Duodenal mucosa (tissue), 2 donors: ENCODE results near the gene MGP.

Source experiments
- H3K27ac ChIP-seq: one replicate; pipeline ENCODE4 v1.7.0; 2013; ENCODE audit warnings: low read depth, low read length
- H3K27me3 ChIP-seq, 2 donors: one replicate each; pipeline ENCODE4 v1.7.0; 2013; ENCODE audit warnings: low read length in 2 of 2, control low read depth in 1 of 2; ENCODE audit not compliant: insufficient read depth in 2 of 2, control insufficient read depth in 1 of 2
- H3K36me3 ChIP-seq, 2 donors: one replicate each; pipeline ENCODE4 v1.7.0; 2013; ENCODE audit warnings: low read length in 2 of 2, control low read depth in 1 of 2; ENCODE audit not compliant: insufficient read depth in 2 of 2, control insufficient read depth in 1 of 2
- H3K4me1 ChIP-seq, 2 donors: one replicate each; pipeline ENCODE4 v1.7.0; 2013; ENCODE audit warnings: low read length in 2 of 2, control low read depth in 1 of 2; ENCODE audit not compliant: insufficient read depth in 2 of 2, control insufficient read depth in 1 of 2
- H3K4me3 ChIP-seq, 2 donors: one replicate each; pipeline ENCODE4 v1.7.0; 2013; ENCODE audit warnings: low read length in 2 of 2, low read depth in 1 of 2
- H3K9ac ChIP-seq, 2 donors: one replicate each; pipeline ENCODE4 v1.7.0; 2013; ENCODE audit warnings: low read length in 2 of 2, low read depth in 1 of 2
- H3K9me3 ChIP-seq, 2 donors: one replicate each; pipeline ENCODE4 v1.7.0; 2013; ENCODE audit warnings: low read length in 2 of 2, control low read depth in 1 of 2; ENCODE audit not compliant: control insufficient read depth in 1 of 2

The MGP gene

DNA sequence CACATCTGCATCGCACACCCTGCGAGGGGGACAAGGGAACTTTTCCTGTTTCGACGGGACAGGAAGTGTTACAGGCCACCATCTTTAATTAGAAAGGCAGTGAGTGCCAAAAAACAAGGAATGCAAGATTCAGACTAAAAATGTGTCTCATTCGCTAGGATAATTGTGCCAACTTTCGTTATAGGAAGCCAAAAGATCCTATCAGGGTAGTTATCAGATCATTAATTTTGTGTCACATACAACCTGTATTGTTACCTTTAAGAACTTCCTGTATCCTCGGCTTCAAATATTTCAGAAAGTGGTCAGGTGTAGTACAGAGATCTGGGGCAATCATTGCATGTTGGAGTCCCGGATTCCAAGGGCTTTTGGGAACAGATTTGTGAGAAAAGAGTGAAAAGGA, 19.2 kb upstream of the MGP start:
- H3K27ac ChIP-seq: no peak overlapping the region
- H3K4me1 ChIP-seq: no peaks in the 10 kb centered on the region
- H3K4me3 ChIP-seq: no peak overlapping the region
- no peaks in the 10 kb centered on the region for H3K9me3 ChIP-seq
- no peaks in the 10 kb centered on the region for H3K36me3 ChIP-seq
- no peak overlapping the region for H3K9ac ChIP-seq
- no peaks in the 10 kb centered on the region for H3K27me3 ChIP-seq

DNA sequence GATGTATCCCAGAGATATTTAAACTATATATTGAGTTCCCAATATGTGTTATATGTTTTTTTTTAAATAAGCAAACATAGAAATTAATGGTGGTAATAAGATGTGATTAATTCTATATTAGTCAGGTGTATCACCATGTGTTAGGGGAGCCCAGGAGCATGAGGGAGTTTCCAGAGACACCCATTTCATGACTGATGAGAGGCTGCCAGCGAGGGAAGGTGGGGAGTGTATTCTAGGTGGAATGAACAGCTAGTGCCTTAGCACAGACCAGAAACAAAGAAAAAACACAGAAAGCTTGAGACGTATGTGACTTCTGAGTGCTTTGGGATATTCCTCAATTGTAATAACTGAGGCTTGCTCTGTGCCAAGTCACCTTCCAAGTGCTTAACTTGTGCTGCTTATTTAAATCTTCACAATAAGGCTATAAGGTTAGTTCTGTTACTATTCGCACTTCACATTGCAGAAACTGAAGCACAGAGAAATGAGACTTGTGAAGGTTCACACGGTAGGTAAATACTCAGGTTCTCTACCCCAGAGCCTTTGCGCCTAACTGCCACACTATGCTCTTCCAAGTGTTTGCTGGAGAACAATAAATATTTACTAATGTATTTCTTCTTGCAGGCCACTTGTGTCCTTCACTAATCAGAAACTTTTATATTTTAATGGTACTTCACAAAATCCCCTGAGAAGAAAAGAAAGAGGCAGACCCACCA, 17.9 kb upstream of the MGP start:
- Histone ChIP-seq H3K4me3 (no peak overlapping the region), H3K4me1 (no peaks in the 10 kb centered on the region), H3K27ac (no peak overlapping the region)

DNA sequence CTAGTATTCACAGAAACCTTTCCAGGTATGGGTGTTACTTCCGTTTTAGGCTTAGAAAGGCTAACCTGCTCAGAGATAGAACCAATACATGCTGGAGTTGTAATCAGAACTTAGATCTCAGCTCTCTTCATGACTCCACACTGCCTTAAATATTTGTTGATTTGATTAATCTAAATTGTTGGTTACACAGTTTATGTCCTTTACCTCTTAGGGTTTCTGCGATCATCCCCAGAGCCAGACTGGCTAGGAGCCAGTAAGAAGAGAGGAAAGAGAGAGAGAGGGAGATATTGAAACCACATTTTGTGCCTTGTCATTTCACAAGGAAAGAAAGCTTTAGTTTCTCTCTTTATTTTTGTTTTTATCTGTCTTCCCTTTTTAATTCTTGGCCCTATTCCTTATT, 16.8 kb upstream of the MGP start:
- Histone ChIP-seq H3K4me3 (no peak overlapping the region), H3K4me1 (no peaks in the 10 kb centered on the region), H3K9ac (no peak overlapping the region), H3K9me3 (no peaks in the 10 kb centered on the region), H3K36me3 (no peaks in the 10 kb centered on the region), H3K27ac (no peak overlapping the region), H3K27me3 (no peaks in the 10 kb centered on the region)

More for the DNA sequence above, 17.9 kb upstream of the MGP start:
- Histone ChIP-seq H3K9me3 (no peaks in the 10 kb centered on the region), H3K36me3 (no peaks in the 10 kb centered on the region), H3K9ac (no peak overlapping the region), H3K27me3 (no peaks in the 10 kb centered on the region)

DNA sequence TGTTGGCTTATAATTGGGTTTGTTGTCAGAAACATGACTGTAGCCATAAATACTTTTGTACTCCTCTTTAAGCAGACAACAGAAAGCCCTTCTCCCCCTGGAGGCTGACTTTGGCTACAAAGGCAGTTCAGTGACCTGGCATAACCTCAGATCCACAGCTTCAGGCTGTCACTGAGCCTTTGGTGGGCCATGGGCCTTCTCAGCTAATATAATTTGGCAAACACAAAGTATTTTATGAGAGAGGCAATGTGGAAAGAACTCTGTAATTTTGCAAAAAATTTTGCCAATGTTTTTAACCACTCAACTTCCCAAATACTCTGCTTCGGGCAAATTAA, 15.5 kb upstream of the MGP start:
- Histone ChIP-seq H3K4me3 (no peak overlapping the region), H3K9ac (no peak overlapping the region), H3K36me3 (no peaks in the 10 kb centered on the region), H3K27ac (no peak overlapping the region), H3K4me1 (no peaks in the 10 kb centered on the region), H3K27me3 (no peaks in the 10 kb centered on the region), H3K9me3 (no peaks in the 10 kb centered on the region)

DNA sequence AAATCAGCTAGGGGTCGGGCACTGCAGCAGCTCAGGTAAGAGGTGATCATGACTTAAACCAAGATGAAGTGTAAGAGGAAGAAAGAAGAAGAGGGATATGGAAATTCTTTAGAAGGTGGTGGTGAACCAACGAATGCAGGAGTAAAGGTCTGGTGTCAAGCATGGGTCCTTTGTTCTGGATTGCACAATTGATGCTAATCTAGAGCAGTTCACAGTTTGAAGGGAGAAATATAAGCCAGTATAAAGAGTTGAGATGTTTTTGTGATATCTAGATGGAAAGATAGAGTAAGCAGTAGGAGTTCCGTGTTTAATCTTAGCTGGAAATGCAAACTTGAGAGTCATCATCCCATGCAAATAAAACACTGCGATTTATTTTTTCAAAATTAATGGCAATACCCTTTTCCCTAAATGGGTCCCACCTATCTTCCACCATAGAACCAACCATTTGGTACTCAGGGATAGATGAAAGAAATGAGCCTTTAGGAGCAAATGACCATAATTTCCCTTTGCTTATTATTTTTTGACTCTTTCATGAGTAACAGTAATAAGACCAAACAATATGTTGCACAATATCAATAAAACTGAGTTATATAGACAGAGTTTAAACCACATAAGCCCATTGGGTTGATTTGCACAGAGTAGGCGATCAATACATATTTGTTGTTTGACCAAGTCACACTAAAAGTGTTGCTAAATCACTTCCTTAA, 15.0 kb upstream of the MGP start:
- H3K27ac ChIP-seq: no peak overlapping the region
- no peaks in the 10 kb centered on the region for H3K36me3 ChIP-seq
- H3K4me1 ChIP-seq: no peaks in the 10 kb centered on the region
- no peaks in the 10 kb centered on the region for H3K27me3 ChIP-seq
- no peak overlapping the region for H3K9ac ChIP-seq
- H3K9me3 ChIP-seq: no peaks in the 10 kb centered on the region
- H3K4me3 ChIP-seq: no peak overlapping the region

DNA sequence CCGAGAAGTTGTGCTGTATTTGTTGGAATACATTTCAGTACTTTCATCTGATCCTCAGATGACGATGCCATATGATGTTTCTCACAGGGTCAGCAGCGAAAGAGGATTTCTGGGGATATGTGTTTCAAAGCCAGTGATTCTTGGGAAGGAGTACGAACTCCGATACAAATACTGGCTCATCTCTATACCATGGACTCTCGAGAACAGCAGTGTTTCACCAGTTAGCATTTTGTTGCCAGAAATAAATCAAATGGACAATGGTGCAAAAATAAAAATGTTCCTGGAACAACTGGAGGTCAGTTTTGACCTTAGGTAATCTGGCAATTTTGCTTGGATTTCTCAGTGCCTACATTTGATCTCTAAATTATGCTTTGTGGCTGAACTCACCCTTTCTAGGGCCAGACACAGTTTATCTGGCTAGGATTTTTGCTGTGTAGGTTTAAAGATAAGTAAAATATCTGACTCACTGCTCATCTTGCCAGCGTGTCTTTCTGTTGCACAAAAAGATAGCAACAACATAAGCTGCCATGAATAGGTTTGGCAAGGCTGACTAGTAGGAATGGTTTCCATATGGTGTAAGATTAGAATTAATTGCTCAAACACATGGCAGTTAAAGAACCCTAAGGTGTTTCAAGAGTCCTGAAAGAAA, 11.0 kb upstream of the MGP start:
- no peaks in the 10 kb centered on the region for H3K27me3 ChIP-seq
- no peaks in the 10 kb centered on the region for H3K4me1 ChIP-seq
- H3K27ac ChIP-seq: no peak overlapping the region
- no peaks in the 10 kb centered on the region for H3K36me3 ChIP-seq
- no peak overlapping the region for H3K9ac ChIP-seq
- H3K4me3 ChIP-seq: no peak overlapping the region
- H3K9me3 ChIP-seq: no peaks in the 10 kb centered on the region

DNA sequence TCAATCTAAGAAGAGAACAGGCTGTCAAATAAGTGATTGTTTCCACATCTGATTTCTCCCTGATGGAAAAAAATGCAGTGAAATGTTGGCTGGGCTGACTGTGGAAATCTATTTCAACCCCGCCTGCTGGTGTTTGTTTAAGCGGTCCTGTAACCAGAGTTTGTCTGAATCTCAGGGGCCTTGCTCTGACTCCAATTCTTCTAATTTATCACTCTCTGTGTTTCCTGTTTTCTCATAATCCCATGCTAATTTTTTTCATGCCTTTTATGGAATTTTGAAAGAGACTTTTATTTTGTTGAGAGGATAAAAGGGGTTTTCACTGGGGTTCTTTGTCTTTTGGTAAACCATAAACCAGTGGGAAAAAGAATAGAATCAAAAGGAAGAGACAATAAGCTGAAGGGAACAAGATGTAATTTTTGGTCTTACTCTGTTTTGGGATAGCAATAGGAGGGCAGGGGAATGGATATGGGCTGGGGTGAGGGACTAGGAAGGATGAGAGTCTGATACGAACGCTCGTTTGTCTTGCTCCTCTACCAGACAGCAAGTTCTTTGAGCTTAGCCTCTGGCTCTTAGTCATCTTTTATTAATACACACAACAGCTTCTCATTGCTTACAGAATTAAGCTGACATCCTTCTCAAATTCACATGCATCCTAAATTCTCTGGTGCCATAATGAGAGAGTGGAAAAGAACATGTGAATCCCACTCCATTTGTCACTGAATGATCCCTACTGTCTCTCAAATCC, 8.0 kb upstream of the MGP start:
- Histone ChIP-seq H3K9ac (no peak overlapping the region), H3K27ac (peak overlapping the region; percentile 13), H3K4me1 (no peaks in the 10 kb centered on the region), H3K27me3 (no peaks in the 10 kb centered on the region), H3K36me3 (no peaks in the 10 kb centered on the region), H3K9me3 (no peaks in the 10 kb centered on the region), H3K4me3 (no peak overlapping the region)

DNA sequence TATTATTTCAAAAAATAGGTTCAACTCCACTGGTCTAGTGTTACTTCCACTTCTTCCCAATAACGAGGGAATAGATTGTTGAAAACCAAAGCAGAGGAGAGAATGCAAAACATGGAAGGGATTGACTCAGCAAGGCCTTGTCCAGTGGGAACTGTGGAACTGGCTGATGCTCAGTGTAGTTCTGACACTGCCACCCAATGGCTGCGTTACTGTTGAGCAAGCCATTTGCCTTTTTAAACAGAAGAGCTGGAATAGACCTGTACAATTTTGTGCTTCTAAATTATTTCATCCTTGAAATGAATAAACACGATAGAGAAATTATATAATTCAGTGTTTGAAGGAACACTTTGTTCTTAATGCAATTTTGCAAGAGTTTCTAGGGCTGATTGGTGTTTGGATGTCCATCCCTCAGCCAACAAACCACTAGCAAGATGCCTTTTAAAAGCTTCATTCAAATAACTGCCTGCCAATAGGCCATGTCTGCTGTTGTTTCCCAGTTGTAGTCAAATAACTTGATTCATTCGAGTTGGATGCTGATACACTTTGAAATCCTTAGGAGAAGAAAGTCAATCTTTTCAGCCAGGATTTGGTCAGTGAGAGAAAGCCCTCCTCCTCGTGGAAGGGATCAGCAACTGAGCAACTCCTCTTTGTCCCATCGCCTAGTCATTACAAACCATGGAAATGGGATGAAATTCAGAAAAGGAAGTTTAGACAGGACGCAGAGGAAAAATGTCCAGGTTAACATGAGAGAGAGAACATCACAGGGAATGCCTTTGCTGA, 7.3 kb upstream of the MGP start:
- no peaks in the 10 kb centered on the region for H3K9me3 ChIP-seq
- no peak overlapping the region for H3K9ac ChIP-seq
- H3K4me3 ChIP-seq: no peak overlapping the region
- no peaks in the 10 kb centered on the region for H3K27me3 ChIP-seq
- no peaks in the 10 kb centered on the region for H3K36me3 ChIP-seq
- H3K27ac ChIP-seq: no peak overlapping the region
- no peaks in the 10 kb centered on the region for H3K4me1 ChIP-seq

DNA sequence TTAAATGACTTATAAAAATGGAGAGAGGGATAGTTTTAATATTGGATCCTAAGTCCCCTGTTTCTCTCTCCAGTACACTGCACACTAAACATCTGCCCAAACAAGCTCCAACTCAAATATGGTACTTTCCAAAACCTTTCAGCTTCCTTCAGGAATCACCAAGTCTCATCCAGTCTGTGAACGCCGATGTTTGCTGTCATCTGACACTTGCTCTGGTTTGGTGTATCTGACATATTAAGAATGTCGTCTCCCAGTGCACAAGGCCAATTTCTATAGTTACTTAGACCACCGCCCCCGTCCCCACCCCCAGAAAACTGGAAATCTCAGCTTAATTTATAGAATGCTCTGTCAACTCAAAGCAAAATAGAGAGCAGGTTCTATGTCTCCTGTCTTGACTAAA, 5.0 kb upstream of the MGP start:
- no peaks in the 10 kb centered on the region for H3K27me3 ChIP-seq
- H3K4me1 ChIP-seq: peaks cover 0 to 8% of the 10 kb centered on the region in 2 donors
- H3K27ac ChIP-seq: no peak overlapping the region
- no peak overlapping the region for H3K9ac ChIP-seq
- H3K9me3 ChIP-seq: no peaks in the 10 kb centered on the region
- H3K4me3 ChIP-seq: no peak overlapping the region
- H3K36me3 ChIP-seq: no peaks in the 10 kb centered on the region
